GM18909 (cell line): Measurements from ENCODE around the gene TMTC1.
"Not testable (repeated sequence)": the region's sequence is repeated elsewhere in the genome, so short reads cannot be mapped to it uniquely, and the experiment has no call there.

Experiments
- ATAC-seq: cut with Tn5 transposase; IDR thresholded peaks from one replicate; pipeline ENCODE4 v1.9.1; 2021; ENCODE audit warnings: mild to moderate bottlenecking; ENCODE audit not compliant: unreplicated experiment, poor library complexity

TMTC1 gene

DNA sequence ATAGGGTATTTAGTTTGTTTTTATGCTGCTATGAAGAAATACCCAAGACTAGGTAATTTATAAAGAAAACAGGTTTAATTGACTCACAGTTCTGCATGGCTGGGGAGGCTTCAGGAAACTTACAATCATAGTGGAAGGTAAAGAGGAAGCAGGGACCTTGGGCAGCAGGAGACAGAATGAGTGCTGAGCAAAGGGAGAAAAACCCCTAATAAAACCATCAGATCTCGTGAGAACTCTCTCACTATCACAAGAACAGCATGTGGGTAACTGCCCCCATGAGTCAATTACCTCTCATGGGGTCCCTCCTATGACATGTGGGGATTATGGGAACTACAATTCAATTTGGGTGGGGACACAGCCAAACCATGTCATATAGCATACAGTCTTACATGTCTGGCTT, 153.6 kb downstream of the TMTC1 start:
- ATAC-seq: not testable (repeated sequence)

- ATAC-seq: no peak
Observed at GRCh38 chr12:29627221-29627620, 156.5 kb downstream of the TMTC1 start.

DNA sequence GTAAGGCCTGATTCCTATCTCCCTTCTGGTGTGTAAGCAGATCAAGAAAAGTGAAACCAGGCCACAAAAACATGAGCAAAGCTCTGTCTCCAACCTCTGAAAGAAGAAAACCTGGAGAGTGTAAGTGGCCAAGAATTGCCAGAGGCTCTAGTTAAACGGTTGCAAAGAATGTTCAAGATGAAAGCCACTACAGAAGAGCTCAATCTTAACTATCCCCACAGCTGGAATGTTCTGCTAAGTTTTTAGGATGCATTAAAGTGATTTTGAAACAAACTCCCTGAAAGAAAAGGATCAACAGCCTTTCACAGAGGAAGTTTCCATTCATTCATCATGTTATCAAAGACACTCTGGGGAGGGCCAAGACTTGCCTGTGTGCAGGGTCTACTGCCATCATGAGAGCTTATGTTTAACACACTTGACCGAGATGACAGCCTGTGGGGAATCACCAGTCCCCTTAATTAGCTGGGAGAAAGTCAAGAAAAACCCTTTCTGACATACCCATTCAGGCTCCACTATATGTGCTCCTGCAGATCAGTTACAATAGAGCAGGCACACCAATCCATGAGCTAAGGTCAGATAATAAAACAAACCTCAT, 158.3 kb downstream of the TMTC1 start:
- ATAC-seq: no peak

- ATAC-seq: no peak
Observed at GRCh38 chr12:29622251-29622650, 161.5 kb downstream of the TMTC1 start.

- no peak for ATAC-seq
Observed at GRCh38 chr12:29620030-29620429, 163.7 kb downstream of the TMTC1 start.

- ATAC-seq: no peak
Observed at GRCh38 chr12:29617407-29617803, 166.3 kb downstream of the TMTC1 start.

- ATAC-seq: no peak
Observed at GRCh38 chr12:29616664-29617406, 166.9 kb downstream of the TMTC1 start.

DNA sequence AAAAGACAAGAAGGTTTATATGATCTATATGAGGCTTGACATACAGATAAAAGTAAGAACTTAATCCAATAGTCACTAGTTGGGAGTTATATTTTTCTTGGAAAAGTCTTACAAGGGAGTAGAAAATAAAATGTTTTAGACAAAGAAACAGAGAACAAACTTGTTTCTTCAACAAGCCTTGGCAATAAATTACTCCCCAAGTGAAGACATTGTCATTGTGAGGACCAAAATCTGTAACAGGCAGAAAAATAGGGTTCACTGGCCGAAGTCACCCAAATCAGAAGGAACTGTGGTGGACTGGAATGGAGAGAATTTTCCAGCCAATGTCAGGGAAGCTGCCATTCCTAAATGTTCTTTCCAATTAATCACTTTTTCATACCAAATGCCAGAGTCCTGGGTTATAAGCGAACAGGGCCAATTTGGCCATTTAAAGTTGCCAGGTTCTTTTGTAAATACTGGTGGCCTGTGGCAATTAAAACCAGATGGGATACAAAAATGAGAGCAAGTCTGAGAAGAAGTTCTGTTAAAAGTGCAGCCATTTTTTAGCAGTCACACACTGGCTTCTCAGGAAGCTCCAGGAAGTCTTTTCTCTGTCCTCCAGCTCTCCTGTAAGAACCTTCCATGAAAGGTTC, 168.9 kb downstream of the TMTC1 start:
- no peak for ATAC-seq

DNA sequence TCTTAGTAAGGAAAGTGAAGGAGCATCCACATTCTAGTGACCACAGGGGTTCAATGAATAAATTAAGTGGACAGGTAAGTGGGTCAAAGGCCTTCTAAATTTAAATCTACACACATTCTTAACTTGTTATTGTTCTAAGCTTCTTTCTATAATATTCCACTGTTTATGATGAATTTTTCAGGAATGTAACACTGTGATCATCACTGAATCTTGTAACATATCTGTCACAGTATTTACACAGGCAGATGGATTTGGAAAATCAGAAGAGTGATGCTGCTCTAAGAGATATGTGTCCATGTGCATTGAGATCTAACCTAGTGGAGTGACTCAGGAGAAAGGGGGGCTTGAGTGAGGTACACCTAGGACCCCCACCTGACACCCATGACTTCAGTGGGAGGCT, 170.8 kb downstream of the TMTC1 start:
- ATAC-seq: no peak

DNA sequence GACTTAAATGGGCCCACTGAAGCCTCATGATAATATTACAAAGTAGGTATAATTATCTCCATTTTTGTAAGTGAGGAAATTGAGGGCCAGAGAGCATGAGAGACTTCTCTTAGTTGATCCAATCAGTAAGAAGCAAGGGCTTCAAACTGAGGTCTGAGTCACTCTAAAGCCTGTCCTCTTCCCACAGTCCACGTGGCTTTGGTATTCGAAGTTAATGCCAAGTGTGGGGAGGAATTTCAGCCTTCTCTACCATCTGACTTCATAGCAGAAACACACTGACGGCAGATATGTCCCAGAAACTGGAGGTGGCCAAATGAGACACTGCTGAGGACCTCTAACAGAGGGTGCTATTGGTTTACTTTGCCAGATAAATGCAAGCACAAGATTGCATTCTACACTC, 171.8 kb downstream of the TMTC1 start:
- no peak for ATAC-seq

DNA sequence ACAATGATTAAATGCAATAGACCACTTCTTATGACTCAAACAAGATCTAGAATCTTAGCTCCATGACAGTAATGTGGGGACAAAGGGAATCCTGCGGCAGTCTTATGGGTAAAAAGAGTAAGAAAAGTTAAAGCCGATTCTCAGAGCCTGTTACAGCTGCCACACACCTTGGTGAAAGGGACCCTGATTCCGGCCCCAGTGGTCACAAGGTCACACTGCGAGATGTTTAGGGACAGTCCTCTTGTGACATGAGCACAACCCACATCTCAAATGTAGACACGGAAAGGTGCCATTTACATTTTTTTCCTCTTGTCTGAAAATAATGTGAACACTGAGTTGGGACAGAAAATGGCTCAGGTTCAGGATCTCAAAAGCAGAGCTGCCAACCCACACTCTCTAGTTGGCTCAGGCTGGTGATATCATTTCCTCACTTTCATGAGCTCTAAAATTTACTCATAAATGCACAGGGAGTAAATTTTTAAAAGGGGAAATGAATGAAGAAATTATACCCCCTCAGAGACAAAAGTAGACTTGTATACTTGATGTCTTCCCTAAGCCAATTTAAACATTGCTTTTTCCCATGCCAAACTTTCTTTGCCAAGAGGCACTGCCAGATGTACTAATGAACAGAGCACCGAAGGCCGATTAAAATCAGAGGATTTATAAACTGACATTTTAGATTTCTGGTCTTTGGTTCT, 173.1 kb downstream of the TMTC1 start:
- ATAC-seq: no peak

DNA sequence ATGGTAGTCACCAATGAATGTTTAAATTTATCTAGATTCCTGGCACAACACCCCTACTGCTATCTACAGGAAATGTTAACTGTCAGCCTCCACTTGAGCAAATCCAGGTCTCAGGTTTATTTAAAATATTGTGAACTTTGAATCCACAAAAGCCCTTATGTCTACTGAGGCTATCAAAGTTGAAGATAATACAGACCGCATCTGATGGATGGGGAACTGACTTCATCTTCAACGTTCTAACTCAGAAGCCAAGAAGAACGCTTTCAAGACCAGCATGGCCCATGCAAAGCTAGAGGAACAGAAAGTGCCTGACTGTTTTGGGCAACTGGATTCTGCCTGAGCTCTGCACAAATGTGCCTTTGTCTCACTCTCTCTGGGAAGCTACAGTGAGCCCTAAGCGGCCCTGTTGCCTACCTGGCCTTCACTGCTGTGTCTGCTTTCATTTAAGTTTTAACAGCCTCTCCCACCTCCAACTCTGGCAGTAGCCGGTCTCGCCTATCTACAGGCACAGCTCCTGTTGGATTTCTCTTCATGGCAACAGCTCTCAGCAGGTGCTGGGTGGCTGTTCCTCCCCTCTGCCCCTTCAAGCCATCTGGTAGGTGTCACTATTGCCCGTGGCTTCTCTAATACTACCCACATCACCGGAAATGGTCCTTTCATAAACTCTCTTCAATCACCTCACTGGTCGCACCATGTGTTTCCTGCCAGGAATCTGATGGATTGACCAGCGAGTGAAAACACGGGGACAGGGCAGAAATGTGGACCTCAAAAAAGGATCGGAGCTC, 174.1 kb downstream of the TMTC1 start:
- no peak for ATAC-seq

DNA sequence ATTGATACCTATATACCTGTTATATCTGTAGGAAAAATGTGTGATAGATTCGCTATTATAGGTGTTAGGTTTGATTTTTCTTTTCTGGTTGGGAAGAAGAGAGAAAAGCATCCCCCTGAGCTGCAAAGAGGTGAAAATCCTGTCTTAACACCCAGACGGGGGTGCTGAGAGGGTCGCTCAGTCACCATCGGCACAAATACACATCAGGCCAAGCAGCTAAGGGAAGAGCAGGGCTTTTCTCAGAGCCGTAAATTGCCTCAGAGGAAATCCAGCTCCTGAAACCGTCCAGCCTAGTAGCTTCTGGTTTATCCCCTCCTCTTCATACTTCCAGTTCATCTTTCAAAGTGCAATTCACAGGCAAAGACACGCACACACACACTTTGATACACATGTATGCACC, 175.2 kb downstream of the TMTC1 start:
- no peak for ATAC-seq

- ATAC-seq: no peak
Observed at GRCh38 chr12:29599381-29599780, 184.4 kb downstream of the TMTC1 start.

GRCh38 chr12:29595071-29595755, 188.5 kb downstream of the TMTC1 start:
- ATAC-seq: no peak

DNA sequence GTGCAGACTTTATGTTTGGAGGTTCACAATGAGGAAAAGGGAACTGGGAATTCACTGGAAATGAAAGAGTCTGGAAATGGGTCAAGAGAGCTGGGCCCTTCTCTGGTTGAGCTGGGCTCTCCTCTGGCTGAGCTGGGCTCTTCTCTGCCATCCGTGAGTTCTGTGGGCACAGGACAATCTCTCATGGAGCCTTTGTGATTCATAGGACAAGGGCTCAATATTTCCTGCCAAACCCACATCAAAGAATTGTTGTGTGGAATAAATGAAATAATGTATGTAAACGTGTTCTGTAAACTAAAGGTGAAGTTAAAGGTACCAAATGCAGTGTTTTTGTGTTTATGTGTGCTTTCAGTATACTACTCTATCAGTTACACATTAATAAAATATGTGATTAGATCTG, 190.7 kb downstream of the TMTC1 start:
- ATAC-seq: no peak

GRCh38 chr12:29591140-29592020, 192.4 kb downstream of the TMTC1 start:
- no peak for ATAC-seq

GRCh38 chr12:29589851-29590250, 193.9 kb downstream of the TMTC1 start:
- no peak for ATAC-seq

GRCh38 chr12:29589286-29589820, 194.4 kb downstream of the TMTC1 start:
- ATAC-seq: no peak
